HG03354 (cell line): Measurements from ENCODE around the gene IRF1.
"Not testable (repeated sequence)": the region's sequence is repeated elsewhere in the genome, so short reads cannot be mapped to it uniquely, and the experiment has no call there.

ENCODE experiments used
- ATAC-seq: cut with Tn5 transposase; IDR thresholded peaks from one replicate; pipeline ENCODE4 v1.9.1; 2021; ENCODE audit warnings: mild to moderate bottlenecking; ENCODE audit not compliant: unreplicated experiment, poor library complexity, severe bottlenecking

Gene IRF1

GRCh38 chr5:132489051-132489770 is 1.4 kb downstream of the IRF1 start:
- ATAC-seq: no peak

DNA sequence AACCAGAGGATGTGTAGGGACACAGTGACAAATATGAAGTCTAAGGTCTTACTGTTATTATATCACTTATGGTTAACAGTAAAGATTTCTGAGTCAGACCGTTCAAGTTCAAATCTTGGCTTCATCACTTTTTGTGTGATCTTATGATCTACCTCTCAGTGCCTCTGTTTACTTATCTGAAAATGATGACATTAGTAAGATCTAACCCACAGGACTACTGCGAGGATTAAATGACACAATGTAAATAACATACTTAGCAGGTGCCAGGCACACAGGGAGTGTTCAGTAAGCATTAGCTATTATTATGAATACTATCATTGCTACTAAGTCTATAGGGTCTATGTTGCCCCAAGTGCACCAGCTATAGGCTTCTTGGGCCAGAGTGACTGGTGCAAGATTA is 2.0 kb downstream of the IRF1 start:
- no peak for ATAC-seq

GRCh38 chr5:132487841-132488555 is 2.6 kb downstream of the IRF1 start:
- no peak for ATAC-seq

DNA sequence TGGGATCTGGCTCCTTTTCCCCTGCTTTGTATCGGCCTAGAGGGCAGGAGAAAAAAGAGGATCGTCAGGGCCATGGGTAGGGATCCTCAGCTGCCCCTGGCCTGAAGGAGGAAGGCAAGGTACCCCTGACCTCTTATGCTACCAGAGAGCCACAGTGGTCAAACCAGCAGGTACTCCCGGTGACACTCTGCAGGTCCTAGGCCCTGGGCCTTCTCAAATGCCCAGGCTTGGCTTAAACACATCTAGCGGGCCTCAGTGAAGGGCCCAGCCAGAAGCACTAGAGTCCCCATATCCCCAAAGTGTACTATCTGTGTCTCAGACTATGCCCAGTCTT is 3.5 kb downstream of the IRF1 start:
- ATAC-seq: no peak

GRCh38 chr5:132486318-132487094 is 4.1 kb downstream of the IRF1 start:
- no peak for ATAC-seq

GRCh38 chr5:132485641-132486317 is 4.8 kb downstream of the IRF1 start:
- ATAC-seq: no peak

DNA sequence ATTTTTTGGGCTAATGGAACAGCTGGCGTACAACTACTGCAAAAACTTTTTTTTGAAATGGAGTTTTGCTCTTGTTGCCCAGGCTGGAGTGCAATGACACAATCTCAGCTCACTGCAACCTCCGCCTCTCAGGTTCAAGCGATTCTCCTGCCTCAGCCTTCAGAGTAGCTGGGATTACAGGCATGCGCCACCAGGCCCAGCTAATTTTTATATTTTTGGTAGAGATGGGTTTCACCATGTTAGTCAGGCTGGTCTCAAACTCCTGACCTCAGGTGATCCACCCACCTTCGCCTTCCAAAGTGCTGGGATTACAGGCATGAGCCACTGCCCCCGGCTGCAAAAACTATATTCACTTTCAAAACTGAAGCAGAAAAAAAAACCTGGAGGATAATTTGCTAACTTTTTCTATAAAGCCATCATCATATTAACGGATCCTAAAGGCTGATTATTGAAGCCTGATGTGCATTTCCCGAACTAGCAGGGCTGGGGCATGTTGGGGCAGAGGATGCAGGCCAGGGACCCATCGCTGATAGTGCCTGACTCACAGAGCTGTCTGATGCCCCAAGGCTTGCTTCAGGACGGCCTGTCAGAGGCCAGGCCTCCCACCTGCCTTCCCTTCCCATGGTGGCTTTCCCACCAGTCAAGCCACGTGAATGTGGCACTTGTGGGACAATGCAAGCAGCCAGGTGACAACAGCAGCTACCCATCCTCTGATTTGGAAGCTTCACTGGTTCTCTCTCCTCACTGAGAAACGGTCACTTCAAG is 5.5 kb downstream of the IRF1 start:
- ATAC-seq: not testable (repeated sequence)

GRCh38 chr5:132484391-132484725 is 6.2 kb downstream of the IRF1 start:
- no peak for ATAC-seq

GRCh38 chr5:132483661-132484390 is 6.7 kb downstream of the IRF1 start:
- no peak for ATAC-seq

DNA sequence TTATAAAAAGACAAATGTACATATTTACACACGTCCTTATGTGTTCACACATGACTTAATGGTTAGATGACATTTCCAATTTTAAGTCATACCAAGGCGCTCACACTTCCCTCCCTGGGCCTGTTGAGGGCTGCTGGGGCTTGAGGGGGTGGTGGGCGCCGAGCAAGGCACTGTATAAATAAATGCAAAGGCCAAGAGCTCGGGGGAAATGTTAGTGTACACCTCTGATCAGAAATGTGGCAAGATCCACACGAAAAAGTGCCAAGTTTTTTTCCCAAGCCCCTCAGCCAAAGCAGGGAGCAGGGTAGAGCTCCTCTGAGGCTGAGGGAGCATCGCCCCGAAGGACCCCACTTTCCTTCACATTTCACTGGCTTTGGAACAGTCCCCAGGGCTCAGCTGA is 7.5 kb downstream of the IRF1 start:
- ATAC-seq: no peak

- no peak for ATAC-seq
These were observed 8.9 kb downstream of the IRF1 start for GRCh38 chr5:132481596-132482211.

DNA sequence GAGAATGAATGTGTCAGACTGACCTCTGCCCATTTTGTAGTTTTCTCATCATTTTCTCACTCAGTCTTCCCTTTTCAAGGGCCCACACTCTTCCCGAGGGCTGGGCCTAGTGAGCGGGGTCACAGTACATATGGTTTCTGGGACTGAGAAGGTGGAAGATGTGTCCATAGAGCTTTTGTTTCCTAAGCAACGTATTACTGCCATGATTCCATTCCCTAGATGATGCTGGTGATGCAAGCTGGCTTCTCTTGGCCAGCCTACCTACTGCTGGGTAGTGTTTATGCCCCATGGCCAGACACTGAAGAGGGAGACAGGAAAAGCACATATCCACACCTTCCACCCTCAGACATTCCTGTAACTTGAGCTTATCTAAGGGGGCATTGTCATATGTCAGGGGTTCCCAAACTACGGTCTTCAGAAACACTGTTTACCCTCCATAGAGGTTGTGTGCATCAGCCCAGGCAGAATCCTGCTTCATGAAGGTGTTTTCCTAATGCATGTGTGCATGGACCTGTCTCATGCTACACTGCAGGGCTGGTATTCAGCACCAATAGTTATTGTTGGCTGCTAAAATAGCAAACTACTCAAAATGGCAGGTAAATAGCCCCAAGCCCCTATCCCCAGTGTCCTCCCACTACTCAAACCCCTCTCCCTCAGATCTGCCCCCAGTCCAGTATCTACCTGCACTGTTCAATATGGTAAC is 9.5 kb downstream of the IRF1 start:
- no peak for ATAC-seq

DNA sequence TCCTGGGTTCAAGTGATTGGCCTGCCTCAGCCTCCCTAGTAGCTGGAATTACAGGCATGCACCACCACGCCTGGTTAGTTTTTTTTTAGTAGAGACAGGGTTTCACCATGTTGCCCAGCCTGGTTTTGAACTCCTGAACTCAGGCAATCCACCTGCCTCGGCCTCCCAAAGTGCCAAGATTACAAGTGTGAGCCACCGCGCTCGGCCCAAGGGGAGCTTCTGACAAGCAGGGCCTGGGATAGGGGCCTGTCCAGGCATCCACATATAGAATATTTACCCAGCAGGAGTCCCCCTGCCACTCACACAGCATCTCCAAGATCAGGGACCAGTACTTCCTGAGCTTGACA is 10.1 kb downstream of the IRF1 start:
- no peak for ATAC-seq

- peak; percentile 31 for ATAC-seq
These were observed 10.5 kb downstream of the IRF1 start for GRCh38 chr5:132480042-132480441.

GRCh38 chr5:132479111-132479951 is 11.2 kb downstream of the IRF1 start:
- ATAC-seq: peak; percentile 54

DNA sequence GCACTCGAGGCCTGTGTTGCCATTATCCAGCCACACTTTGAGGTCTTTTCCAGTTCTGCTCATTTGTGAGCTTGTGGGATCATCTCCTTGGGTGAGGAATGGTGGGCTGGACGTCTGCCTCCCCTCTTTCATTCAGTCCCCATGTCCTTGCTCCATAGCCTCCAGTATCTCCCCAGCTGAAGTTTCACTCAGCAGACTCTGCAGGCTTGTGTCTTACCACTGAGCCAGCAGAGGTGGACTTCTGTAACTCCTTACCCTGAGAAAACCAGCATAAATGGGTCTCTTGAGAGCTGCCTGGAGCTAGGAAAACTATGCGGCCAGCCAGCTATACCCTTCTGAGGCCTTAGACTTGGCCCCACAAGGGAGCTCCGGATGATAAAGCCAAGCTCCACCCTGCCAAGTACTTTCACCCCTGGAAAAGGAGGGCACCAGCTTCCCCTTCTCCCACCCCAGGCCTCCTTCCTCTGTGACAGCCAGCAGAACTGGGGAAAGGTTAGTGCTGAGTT is 12.2 kb downstream of the IRF1 start:
- no peak for ATAC-seq

DNA sequence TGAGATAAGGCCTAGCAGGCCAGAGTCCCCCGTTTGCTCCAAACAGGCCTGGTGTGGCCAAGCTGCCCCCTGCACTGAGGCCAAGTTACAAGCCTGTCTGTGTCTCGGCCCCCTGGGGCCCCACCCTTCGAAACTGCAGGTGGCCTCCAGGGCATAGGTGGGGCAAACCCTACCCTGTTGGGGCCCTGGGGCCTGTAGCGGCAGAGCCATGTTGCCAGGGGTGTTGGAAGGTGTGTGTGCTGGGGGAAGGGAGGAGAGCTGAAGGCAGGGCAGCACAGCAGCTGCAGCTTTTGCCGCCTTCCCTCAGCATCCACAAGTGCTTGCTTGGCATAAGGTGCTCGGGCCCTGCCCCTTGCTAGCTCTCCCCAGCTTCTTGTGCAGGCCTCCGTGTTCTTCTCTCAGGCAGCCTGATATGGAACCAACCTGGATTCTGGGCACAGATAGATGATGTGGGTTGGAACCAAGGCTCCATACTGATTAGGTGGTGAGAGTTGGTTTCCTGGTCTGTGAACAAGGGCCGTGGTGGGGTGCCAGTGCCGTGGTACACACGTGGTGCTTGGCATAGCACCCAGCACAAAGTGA is 12.7 kb downstream of the IRF1 start:
- ATAC-seq: no peak
